NCI-H446 (cell line): ENCODE data around the gene FMO2.

Experiments
- DNase-seq, 2 experiments: peaks; one replicate each; lab custom pipeline; 2025; lab: John Stamatoyannopoulos, UW

Gene FMO2

GRCh38 chr1:171185091-171185490, at the start of gene FMO2:
Gene FMO2, plus strand, starts transcription at chr1:171185300. Its CDS starts 414 bp downstream, at chr1:171185714.
- no peak for DNase-seq

- no peak for DNase-seq
Observed at GRCh38 chr1:171137580-171137979, 47.5 kb upstream of the FMO2 start.

- DNase-seq = no peak
Observed at GRCh38 chr1:171138980-171139379, 46.1 kb upstream of the FMO2 start.

GRCh38 chr1:171139890-171140289, 45.2 kb upstream of the FMO2 start:
- no peak for DNase-seq

GRCh38 chr1:171140401-171140800, 44.7 kb upstream of the FMO2 start:
- no peak for DNase-seq

- peak in 1 of 2 experiments; percentile 7 for DNase-seq
Observed at GRCh38 chr1:171140956-171141687, 44.0 kb upstream of the FMO2 start.

- DNase-seq = no peak
Observed at GRCh38 chr1:171141688-171142415, 43.2 kb upstream of the FMO2 start.

- DNase-seq = peak in 1 of 2 experiments; percentile 29
Observed at GRCh38 chr1:171142416-171143385, 42.4 kb upstream of the FMO2 start.

GRCh38 chr1:171150156-171150555, 34.9 kb upstream of the FMO2 start:
- no peak for DNase-seq

- no peak for DNase-seq
Observed at GRCh38 chr1:171152549-171152948, 32.6 kb upstream of the FMO2 start.

- no peak for DNase-seq
Observed at GRCh38 chr1:171155484-171155883, 29.6 kb upstream of the FMO2 start.

GRCh38 chr1:171158096-171158495, 27.0 kb upstream of the FMO2 start:
- DNase-seq = no peak

- no peak for DNase-seq
Observed at GRCh38 chr1:171158551-171158950, 26.5 kb upstream of the FMO2 start.

- DNase-seq = no peak
Observed at GRCh38 chr1:171159148-171159547, 26.0 kb upstream of the FMO2 start.

GRCh38 chr1:171160211-171160610, 24.9 kb upstream of the FMO2 start:
- DNase-seq = no peak

GRCh38 chr1:171160639-171161354, 24.3 kb upstream of the FMO2 start:
- no peak for DNase-seq

GRCh38 chr1:171161431-171161830, 23.7 kb upstream of the FMO2 start:
- no peak for DNase-seq

GRCh38 chr1:171166361-171166760, 18.7 kb upstream of the FMO2 start:
- no peak for DNase-seq

- DNase-seq = no peak
Observed at GRCh38 chr1:171167785-171168184, 17.3 kb upstream of the FMO2 start.

GRCh38 chr1:171172471-171172870, 12.6 kb upstream of the FMO2 start:
- DNase-seq = no peak

GRCh38 chr1:171173069-171173468, 12.0 kb upstream of the FMO2 start:
- DNase-seq = no peak
